ENCODE results near the gene IARS1. TPM values are rescaled to one million over a fixed set of nuclear protein-coding genes. Genes with fewer than 3 reads are reported as not detected.
A peak's percentile ranks its signal among the peaks of the same experiment; 100 is the strongest.

Gene IARS1
- total and polyA plus RNA-seq, 7 experiments from 2014 or later: 48.5 to 145 (median 66.7) TPM

DNA sequence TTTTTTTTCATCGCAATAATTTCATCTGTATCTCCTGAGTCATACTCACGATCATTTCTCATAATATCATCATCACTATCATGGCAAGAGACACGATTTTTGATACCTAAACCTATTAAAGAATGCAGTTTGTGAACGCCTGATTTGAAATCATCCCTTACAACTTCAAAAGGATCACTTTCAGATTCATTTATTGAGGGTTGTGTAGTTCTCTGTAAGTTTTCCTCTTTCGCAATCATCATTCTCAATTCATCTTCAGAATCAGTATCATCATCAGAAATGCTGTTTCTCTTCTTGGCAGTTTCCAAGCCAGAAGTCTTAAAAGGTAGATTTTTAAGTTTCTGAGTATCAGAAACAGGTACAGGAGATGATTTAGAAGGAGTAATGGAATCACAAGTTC is 22.0 kb upstream of the IARS1 start:
- Mint-ChIP-seq H3K27me3 (no peaks in the 10 kb centered on the region), H3K4me1 (peaks cover 17 to 39% (median 33%) of the 10 kb centered on the region in 7 donors), H3K36me3 (peaks cover 18 to 66% (median 46%) of the 10 kb centered on the region in 5 donors), H3K27ac (peak overlapping the region in 1 of 9 donors; percentile 44), H3K4me3 (no peak overlapping the region), H3K9me3 (no peaks in the 10 kb centered on the region)
- no peak for DNase-seq
- CTCF ChIA-PET: no interaction called here
- intact Hi-C loops (cut with micrococcal nuclease): no loop called here
- POLR2A ChIA-PET: no interaction called here
- ATAC-seq: no peak
- H3K36me3 ChIP-seq (ENCODE audit: control insufficient read depth in 2 of 3, insufficient read depth in 3 of 3, low read length in 3 of 3): peaks cover 11 to 66% (median 31%) of the 10 kb centered on the region in 3 experiments
- peaks cover 0 to 4% of the 10 kb centered on the region in 2 donors for H3K4me1 ChIP-seq (ENCODE audit: control insufficient read depth in 2 of 2, insufficient read depth in 2 of 2, low read length in 2 of 2)
- H3K9me3 ChIP-seq (ENCODE audit: control insufficient read depth in 2 of 3, low read length in 3 of 3): no peaks in the 10 kb centered on the region
- H3K27me3 ChIP-seq (ENCODE audit: control insufficient read depth in 2 of 2, insufficient read depth in 2 of 2, low read length in 2 of 2): no peaks in the 10 kb centered on the region
- no peak overlapping the region for H3K27ac ChIP-seq (ENCODE audit: low read depth, low read length)
- no peak overlapping the region for H3K4me3 ChIP-seq (ENCODE audit: low read length)

GRCh38 chr9:92313624-92314012 is 20.1 kb upstream of the IARS1 start:
- H3K36me3 ChIP-seq (ENCODE audit: control insufficient read depth in 2 of 3, insufficient read depth in 3 of 3, low read length in 3 of 3): peaks cover 15 to 66% (median 35%) of the 10 kb centered on the region in 3 experiments
- Mint-ChIP-seq H3K27me3 (no peaks in the 10 kb centered on the region), H3K36me3 (peaks cover 25 to 65% (median 49%) of the 10 kb centered on the region in 5 donors), H3K9me3 (no peaks in the 10 kb centered on the region), H3K27ac (peak overlapping the region in 4 of 9 donors; percentile 4 to 75 (median 62)), H3K4me1 (peaks cover 19 to 47% (median 34%) of the 10 kb centered on the region in 7 donors), H3K4me3 (peak overlapping the region in 2 of 10 donors; percentile 18 to 22)
- DNase-seq (no peak), ATAC-seq (no peak)
- intact Hi-C loops (cut with micrococcal nuclease): loop anchor here in 1 of 2 donors (5.0 kb wide), 1 partner anchor 36 kb away; no protein-coding TSS in a partner anchor
- H3K4me3 ChIP-seq (ENCODE audit: low read length): no peak overlapping the region
- no peaks in the 10 kb centered on the region for H3K27me3 ChIP-seq (ENCODE audit: control insufficient read depth in 2 of 2, insufficient read depth in 2 of 2, low read length in 2 of 2)
- no peak overlapping the region for H3K27ac ChIP-seq (ENCODE audit: low read depth, low read length)
- ChIA-PET CTCF (no interaction called here), POLR2A (interaction anchor here (1.1 kb wide), 1 partner anchor 12 kb away, joined by 4 read pairs; the partner anchor contains the start of gene CENPP)
- peaks cover 0 to 4% of the 10 kb centered on the region in 2 donors for H3K4me1 ChIP-seq (ENCODE audit: control insufficient read depth in 2 of 2, insufficient read depth in 2 of 2, low read length in 2 of 2)
- no peaks in the 10 kb centered on the region for H3K9me3 ChIP-seq (ENCODE audit: control insufficient read depth in 2 of 3, low read length in 3 of 3)

- Histone ChIP-seq H3K4me1 (ENCODE audit: control insufficient read depth in 2 of 2, insufficient read depth in 2 of 2, low read length in 2 of 2) (peaks cover 0 to 4% of the 10 kb centered on the region in 2 donors), H3K27me3 (ENCODE audit: control insufficient read depth in 2 of 2, insufficient read depth in 2 of 2, low read length in 2 of 2) (no peaks in the 10 kb centered on the region), H3K4me3 (ENCODE audit: low read length) (no peak overlapping the region), H3K36me3 (ENCODE audit: control insufficient read depth in 2 of 3, insufficient read depth in 3 of 3, low read length in 3 of 3) (peaks cover 18 to 66% (median 34%) of the 10 kb centered on the region in 3 experiments), H3K27ac (ENCODE audit: low read depth, low read length) (no peak overlapping the region), H3K9me3 (ENCODE audit: control insufficient read depth in 2 of 3, low read length in 3 of 3) (no peaks in the 10 kb centered on the region)
- Mint-ChIP-seq H3K36me3 (peaks cover 22 to 66% (median 50%) of the 10 kb centered on the region in 5 donors), H3K4me3 (peak overlapping the region in 3 of 10 donors; percentile 18 to 30 (median 22)), H3K27ac (peak overlapping the region in 6 of 9 donors; percentile 20 to 77 (median 68)), H3K9me3 (no peaks in the 10 kb centered on the region), H3K27me3 (no peaks in the 10 kb centered on the region), H3K4me1 (peaks cover 19 to 47% (median 34%) of the 10 kb centered on the region in 7 donors)
- ChIA-PET CTCF (no interaction called here), POLR2A (interaction anchor here (1.1 kb wide), 1 partner anchor 13 kb away, joined by 4 read pairs; the partner anchor contains the start of gene CENPP)
- DNase-seq (no peak), ATAC-seq (no peak)
- intact Hi-C loops (cut with micrococcal nuclease): loop anchor here in 1 of 2 donors (5.0 kb wide), 1 partner anchor 36 kb away; no protein-coding TSS in a partner anchor
Observed at GRCh38 chr9:92312887-92313623, 19.6 kb upstream of the IARS1 start.

DNA sequence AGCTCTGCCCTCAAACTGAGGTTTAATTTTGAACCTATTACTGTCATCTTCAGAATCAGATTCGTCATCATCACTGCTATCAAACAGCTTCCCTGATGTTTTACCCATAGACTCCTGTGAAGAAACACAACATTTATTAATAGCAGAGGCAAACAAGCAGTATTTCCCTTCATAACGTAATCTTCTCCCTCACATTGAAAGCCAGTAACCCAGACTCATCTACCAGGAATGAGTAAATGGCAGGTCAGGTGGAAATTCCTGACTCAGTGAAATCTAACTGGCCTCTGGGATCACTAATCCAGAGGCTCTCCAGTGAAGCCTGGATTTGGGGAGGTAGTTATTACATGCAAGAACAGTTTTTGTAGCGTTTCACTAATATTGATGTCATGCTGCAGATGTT is 17.1 kb upstream of the IARS1 start:
- Histone ChIP-seq H3K9me3 (ENCODE audit: control insufficient read depth in 2 of 3, low read length in 3 of 3) (no peaks in the 10 kb centered on the region), H3K27me3 (ENCODE audit: control insufficient read depth in 2 of 2, insufficient read depth in 2 of 2, low read length in 2 of 2) (no peaks in the 10 kb centered on the region), H3K36me3 (ENCODE audit: control insufficient read depth in 2 of 3, insufficient read depth in 3 of 3, low read length in 3 of 3) (peaks cover 15 to 69% (median 43%) of the 10 kb centered on the region in 3 experiments), H3K27ac (ENCODE audit: low read depth, low read length) (no peak overlapping the region), H3K4me3 (ENCODE audit: low read length) (no peak overlapping the region), H3K4me1 (ENCODE audit: control insufficient read depth in 2 of 2, insufficient read depth in 2 of 2, low read length in 2 of 2) (peaks cover 0 to 4% of the 10 kb centered on the region in 2 donors)
- Mint-ChIP-seq H3K27ac (peak overlapping the region in 1 of 9 donors; percentile 32), H3K9me3 (no peaks in the 10 kb centered on the region), H3K4me3 (no peak overlapping the region), H3K27me3 (no peaks in the 10 kb centered on the region), H3K36me3 (peaks cover 19 to 61% (median 48%) of the 10 kb centered on the region in 5 donors), H3K4me1 (peaks cover 19 to 47% (median 34%) of the 10 kb centered on the region in 7 donors)
- ATAC-seq: no peak
- no peak for DNase-seq
- ChIA-PET CTCF (no interaction called here), POLR2A (no interaction called here)
- intact Hi-C loops (cut with micrococcal nuclease): loop anchor here in 1 of 2 donors (5.0 kb wide), 1 partner anchor 33 kb away; no protein-coding TSS in a partner anchor

DNA sequence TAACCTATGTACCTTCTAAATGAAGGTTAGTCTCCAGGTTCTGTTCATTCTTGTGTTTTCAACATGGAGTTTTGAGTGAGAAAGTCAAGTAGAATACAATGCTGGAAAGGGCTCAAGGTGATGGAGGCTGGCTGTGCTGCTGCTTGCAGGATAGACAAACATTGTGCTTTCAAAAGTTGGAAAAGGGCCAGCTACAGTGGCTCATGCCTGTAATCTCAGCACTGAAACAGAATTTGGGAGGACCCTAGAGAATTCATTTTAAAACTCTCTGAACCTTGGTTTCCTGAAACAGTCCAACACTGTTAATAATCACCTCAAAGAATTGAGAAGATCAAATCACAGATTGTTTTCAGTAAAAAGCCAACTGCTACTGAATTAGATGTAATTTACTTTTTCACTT is 15.4 kb upstream of the IARS1 start:
- Mint-ChIP-seq H3K4me3 (no peak overlapping the region), H3K36me3 (peaks cover 15 to 67% (median 48%) of the 10 kb centered on the region in 5 donors), H3K27me3 (no peaks in the 10 kb centered on the region), H3K4me1 (peaks cover 16 to 37% (median 24%) of the 10 kb centered on the region in 7 donors), H3K27ac (peak overlapping the region in 2 of 9 donors; percentile 8 to 28), H3K9me3 (no peaks in the 10 kb centered on the region)
- Histone ChIP-seq H3K4me1 (ENCODE audit: control insufficient read depth in 2 of 2, insufficient read depth in 2 of 2, low read length in 2 of 2) (peaks cover 0 to 4% of the 10 kb centered on the region in 2 donors), H3K27me3 (ENCODE audit: control insufficient read depth in 2 of 2, insufficient read depth in 2 of 2, low read length in 2 of 2) (no peaks in the 10 kb centered on the region), H3K4me3 (ENCODE audit: low read length) (no peak overlapping the region), H3K9me3 (ENCODE audit: control insufficient read depth in 2 of 3, low read length in 3 of 3) (no peaks in the 10 kb centered on the region), H3K27ac (ENCODE audit: low read depth, low read length) (no peak overlapping the region), H3K36me3 (ENCODE audit: control insufficient read depth in 2 of 3, insufficient read depth in 3 of 3, low read length in 3 of 3) (peaks cover 23 to 75% (median 56%) of the 10 kb centered on the region in 3 experiments)
- ChIA-PET POLR2A (interaction anchor here (0.9 kb wide), 1 partner anchor 15 kb away, joined by 3 read pairs; no protein-coding TSS in a partner anchor), CTCF (interaction anchor here (0.9 kb wide), 1 partner anchor 26 kb away, joined by 3 read pairs; no protein-coding TSS in a partner anchor)
- no peak for DNase-seq
- intact Hi-C loops (cut with micrococcal nuclease): no loop called here
- no peak for ATAC-seq

DNA sequence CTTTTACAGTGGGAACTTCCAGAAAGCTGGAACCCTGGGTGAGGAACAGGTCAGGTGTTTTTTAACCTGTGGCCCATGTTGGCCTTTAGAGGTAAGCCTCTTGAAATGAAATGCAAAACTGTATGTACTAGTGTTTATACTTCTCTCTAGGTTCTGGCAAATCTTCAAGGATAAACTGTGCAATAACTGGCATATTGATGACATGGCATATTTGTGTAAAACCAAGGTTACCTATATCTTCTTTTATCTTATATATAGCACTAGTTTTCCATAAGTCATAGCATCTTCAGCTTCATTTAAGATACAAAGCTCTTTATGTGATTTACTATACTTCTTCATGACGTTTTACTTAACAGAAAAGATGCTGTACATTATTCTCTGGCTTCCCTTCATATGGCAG is 7.4 kb upstream of the IARS1 start:
- Mint-ChIP-seq H3K9me3 (no peaks in the 10 kb centered on the region), H3K27ac (peak overlapping the region in 2 of 9 donors; percentile 6 to 36), H3K4me3 (no peak overlapping the region), H3K36me3 (peaks cover 13 to 42% (median 33%) of the 10 kb centered on the region in 5 donors), H3K4me1 (peaks cover 0 to 23% (median 7%) of the 10 kb centered on the region in 7 donors), H3K27me3 (no peaks in the 10 kb centered on the region)
- H3K36me3 ChIP-seq (ENCODE audit: control insufficient read depth in 2 of 3, insufficient read depth in 3 of 3, low read length in 3 of 3): peaks cover 24 to 80% (median 27%) of the 10 kb centered on the region in 3 experiments
- H3K4me3 ChIP-seq (ENCODE audit: low read length): no peak overlapping the region
- no peak for DNase-seq
- H3K27ac ChIP-seq (ENCODE audit: low read depth, low read length): no peak overlapping the region
- peaks cover 0 to 2% of the 10 kb centered on the region in 2 donors for H3K4me1 ChIP-seq (ENCODE audit: control insufficient read depth in 2 of 2, insufficient read depth in 2 of 2, low read length in 2 of 2)
- intact Hi-C loops (cut with micrococcal nuclease): no loop called here
- H3K9me3 ChIP-seq (ENCODE audit: control insufficient read depth in 2 of 3, low read length in 3 of 3): no peaks in the 10 kb centered on the region
- ChIA-PET CTCF (interaction anchor here (1.0 kb wide), 1 partner anchor 161 kb away, joined by 3 read pairs; no protein-coding TSS in a partner anchor), POLR2A (interaction anchor here (0.8 to 2.7 kb wide), 3 partner anchors 9 to 25 kb away, joined by 3 to 17 read pairs (median 4); partner anchors contain the start of genes CENPP and NOL8)
- no peak for ATAC-seq
- H3K27me3 ChIP-seq (ENCODE audit: control insufficient read depth in 2 of 2, insufficient read depth in 2 of 2, low read length in 2 of 2): no peaks in the 10 kb centered on the region
